GM12878 (cell line): ENCODE results near the gene PUDP. TPM values are rescaled to one million over a fixed set of nuclear protein-coding genes. Genes with fewer than 3 reads are reported as not detected.

Experiments
- ATAC-seq: fragments of 200-7000 bp; cut with Tn5 transposase; 3 replicates; pipeline ENCODE4 v1.9.1; 2020; ENCODE audit warnings: mild to moderate bottlenecking, moderate library complexity
- BruUV-seq: library from RNA; stranded (reverse); fragments of 400-500 nt; replicated peaks from 2 replicates; lab custom pipeline; 2021; lab: Mats Ljungman, UMichigan
- CTCF ChIA-PET: fragments of 300-600 bp; sonication (Branson Sonifier 250); formaldehyde crosslinking; extraction: SDS; loops from one replicate; lab custom pipeline; 2021; ENCODE audit warnings: inconsistent platforms; lab: Yijun Ruan, JAX
- POLR2A ChIA-PET: fragments of 350-600 bp; formaldehyde crosslinking; extraction: SDS; loops from one replicate; lab custom pipeline; 2021; ENCODE audit warnings: inconsistent platforms; lab: Charles Lee
- RAD21 ChIA-PET: fragments of 300-600 bp; sonication (Branson Sonifier 250); formaldehyde crosslinking; loops from one replicate; lab custom pipeline; 2023; ENCODE audit warnings: antibody characterized with exemption; ENCODE audit not compliant: unreplicated experiment; lab: Charles Lee
- SMC1A ChIA-PET: fragments of 300-600 bp; sonication (Branson Sonifier 250); formaldehyde crosslinking; loops from one replicate; lab custom pipeline; 2023; ENCODE audit not compliant: unreplicated experiment, uncharacterized antibody; lab: Charles Lee
- DNase-seq: peaks from one replicate; pipeline ENCODE4 v3.0.0-alpha.2; 2011; ENCODE audit warnings: low read depth, low spot score
- FAIRE-seq: peaks from 3 replicates; lab custom pipeline; 2011; peaks lifted over from hg19 to GRCh38; lab: Jason Lieb, UNC
- H2AFZ ChIP-seq: 2 replicates; pipeline ENCODE4 v1.6.0; 2011; ENCODE audit warnings: low read depth, low read length, control low read depth; ENCODE audit not compliant: control insufficient read depth
- H3K27ac ChIP-seq: 2 replicates; pipeline ENCODE4 v1.5.1; 2011; ENCODE audit warnings: control low read depth; ENCODE audit not compliant: control insufficient read depth, insufficient read depth
- H3K27me3 ChIP-seq, 2 experiments: replicated peaks in 1 of 2; 2 replicates each; pipeline versions ENCODE4 v1.6.0 to v1.6.1; 2011; ENCODE audit warnings: low read length in 1 of 2; ENCODE audit not compliant: control insufficient read depth in 2 of 2, insufficient read depth in 2 of 2
- H3K36me3 ChIP-seq, 2 experiments: 2 replicates each; pipeline ENCODE4 v1.5.1; 2011; ENCODE audit warnings: low read length in 1 of 2; ENCODE audit not compliant: control insufficient read depth in 2 of 2, insufficient read depth in 2 of 2
- H3K4me1 ChIP-seq: 2 replicates; pipeline ENCODE4 v1.6.1; 2011; ENCODE audit warnings: mild to moderate bottlenecking, low read length, moderate library complexity, mixed read lengths; ENCODE audit not compliant: control insufficient read depth, insufficient read depth
- H3K4me2 ChIP-seq: 2 replicates; pipeline ENCODE4 v1.6.0; 2011; ENCODE audit warnings: control low read depth; ENCODE audit not compliant: control insufficient read depth, insufficient read depth
- H3K4me3 ChIP-seq: fragments of 200-600 bp; sonication (generic); 2 replicates; pipeline ENCODE4 v1.5.1; 2016
- H3K79me2 ChIP-seq: 2 replicates; pipeline ENCODE4 v1.6.0; 2011; ENCODE audit warnings: low read length; ENCODE audit not compliant: control insufficient read depth, insufficient read depth
- H3K9ac ChIP-seq: 2 replicates; pipeline ENCODE4 v1.8.0; 2011; ENCODE audit warnings: low read length, control low read depth, mixed read lengths; ENCODE audit not compliant: control insufficient read depth, insufficient read depth
- H3K9me3 ChIP-seq: replicated peaks from 3 replicates; pipeline ENCODE4 v1.5.1; 2011; ENCODE audit warnings: mild to moderate bottlenecking, low read length; ENCODE audit not compliant: control insufficient read depth, insufficient read depth
- H4K20me1 ChIP-seq: 2 replicates; pipeline ENCODE4 v1.6.0; 2011; ENCODE audit not compliant: control insufficient read depth, insufficient read depth
- BACH1 ChIP-seq: fragments of 450-650 bp; IDR thresholded peaks from 2 replicates; pipeline ENCODE4 v1.6.1; 2017; ENCODE audit warnings: mild to moderate bottlenecking, borderline replicate concordance
- CEBPB ChIP-seq, 2 experiments: fragments of 150-350 bp in 1 of 2; IDR thresholded peaks; 2 replicates each; pipeline ENCODE4 v1.6.1; 2012 to 2014; ENCODE audit warnings: low read depth in 2 of 2, low read length in 2 of 2, borderline replicate concordance in 1 of 2, inconsistent platforms in 1 of 2
- CEBPZ ChIP-seq: fragments of 150-350 bp; IDR thresholded peaks from 2 replicates; pipeline ENCODE4 v1.6.1; 2016; ENCODE audit warnings: low read depth, low read length
- E2F8 ChIP-seq: fragments of 450-650 bp; IDR thresholded peaks from 2 replicates; pipeline ENCODE4 v1.6.1; 2018; ENCODE audit warnings: mild to moderate bottlenecking, low read depth, moderate library complexity; ENCODE audit not compliant: partially characterized antibody
- ETV6 ChIP-seq, 2 experiments: fragments of 450-650 bp in 1 of 2; IDR thresholded peaks in 1 of 2; conservative IDR thresholded peaks in 1 of 2; 2 replicates each; pipeline ENCODE4 v1.6.1; 2014; ENCODE audit warnings: antibody characterized with exemption in 1 of 2, borderline replicate concordance in 1 of 2, low read depth in 1 of 2, mild to moderate bottlenecking in 1 of 2, moderate library complexity in 1 of 2
- NFYA ChIP-seq: IDR thresholded peaks from 2 replicates; pipeline ENCODE4 v1.6.1; 2011; ENCODE audit warnings: low read depth, mild to moderate bottlenecking, low read length, improper control_type of control experiment, borderline replicate concordance
- PBX3 ChIP-seq: IDR thresholded peaks from 2 replicates; pipeline ENCODE4 v1.6.1; 2011; ENCODE audit warnings: mild to moderate bottlenecking, low read depth, low read length, moderate library complexity; ENCODE audit not compliant: insufficient replicate concordance
- SPI1 ChIP-seq: IDR thresholded peaks from 2 replicates; pipeline ENCODE4 v1.6.1; 2011; ENCODE audit warnings: low read depth, mild to moderate bottlenecking, low read length, moderate library complexity, borderline replicate concordance; ENCODE audit not compliant: insufficient read depth
- SREBF2 ChIP-seq: IDR thresholded peaks from 2 replicates; pipeline ENCODE4 v1.6.1; 2012; ENCODE audit warnings: mild to moderate bottlenecking, low read length
- STAT1 ChIP-seq: fragments of 450-650 bp; conservative IDR thresholded peaks from 2 replicates; pipeline ENCODE4 v1.6.1; 2014; ENCODE audit warnings: antibody characterized with exemption, mild to moderate bottlenecking
- WGBS: methylation state at CpG from one replicate; pipeline ENCODE4 v1.1.6; 2016; ENCODE audit warnings: low lambda C conversion rate; ENCODE audit not compliant: insufficient replicate concordance, insufficient coverage; ENCODE audit errors: missing lambda C conversion rate; 5-methylcytosine and 5-hydroxymethylcytosine counted together
- in situ Hi-C: fragments of 300-500 bp; cut with MboI; formaldehyde crosslinking; loops from 9 replicates; pipeline ENCODE4 v1.14.3; 2018; ENCODE audit warnings: mixed read lengths
- intact Hi-C: fragments of 100-400 bp; cut with micrococcal nuclease; formaldehyde crosslinking; loops from one replicate; pipeline ENCODE4 v1.14.2; 2022; ENCODE audit not compliant: unreplicated experiment
- polyA plus RNA-seq, 11 experiments: library from polyadenylated mRNA; depleted of rRNA in 4 of 11; unstranded in 6 of 11; stranded (reverse) in 5 of 11; fragments of >200 nt; fragmentation: Nextera tagmentation in 4 of 11; fragmentation: Illumina TruSeq in 1 of 11; extraction: Ambion mirVana in 4 of 11; extraction: Trizol in 1 of 11; gene quantifications; 1 replicate in 1 of 11; 2 replicates in 10 of 11; pipeline versions ENCODE4 v1.2.1 to v1.2.3, GENCODE V29; 2011 to 2016; ENCODE audit warnings: inconsistent platforms in 2 of 11, missing spikeins in 2 of 11, low read depth in 1 of 11
- total RNA-seq, 4 experiments: library from RNA; depleted of rRNA in 3 of 4; stranded (reverse); fragments of >200 nt in 3 of 4; fragmentation: Illumina TruSeq in 1 of 4; extraction: Trizol in 1 of 4; gene quantifications; 2 replicates each; pipeline versions ENCODE4 v1.2.1 to v1.2.3, GENCODE V29; 2013 to 2021
- TF ChIP-seq, protein P1 (sequence below): IDR thresholded peaks from 2 replicates; pipeline ENCODE4 v1.6.1; 2012; ENCODE audit warnings: low read depth, low read length, improper control_type of control experiment
- TF ChIP-seq, protein P2 (sequence below): fragments of 450-650 bp; IDR thresholded peaks from 2 replicates; pipeline ENCODE4 v1.6.1; 2016; ENCODE audit warnings: mild to moderate bottlenecking

PUDP gene
- total and polyA plus RNA-seq, 10 of the 15 experiments (the other 5 are each of a cell fraction or from before 2014, with no cell fraction given), result 30.8 to 83.5 (median 61.7) TPM

- no peak for TF ChIP-seq CEBPZ
Observed at GRCh38 chrX:7061429-7061828, 86.5 kb downstream of the PUDP start (continued).

- Histone ChIP-seq H3K9me3 (no peaks in the 10 kb centered on the region), H3K4me1 (peaks cover 25% of the 10 kb centered on the region), H2AFZ (no peak overlapping the region), H3K27me3 (no peaks in the 10 kb centered on the region), H3K4me2 (peak overlapping the region; percentile 76), H3K9ac (no peak overlapping the region), H3K27ac (peak overlapping the region; percentile 72; the same call in 1 of the 2 replicates), H3K79me2 (no peaks in the 10 kb centered on the region), H3K36me3 (peaks cover 7 to 8% of the 10 kb centered on the region in 2 experiments; a peak in 3 of 4 replicates), H3K4me3 (0 out of 2 replicates have a peak overlapping the region, but pooled peaks have one; percentile 34), H4K20me1 (no peaks in the 10 kb centered on the region)
- ChIA-PET SMC1A (interaction anchor here (0.8 to 3.8 kb wide), 12 partner anchors 10 to 321 kb away, joined by 3 to 55 read pairs (median 8); partner anchors contain the start of gene STS), POLR2A (interaction anchor here (1.4 kb wide), 1 partner anchor 25 kb away, joined by 3 read pairs; no protein-coding TSS in a partner anchor), RAD21 (interaction anchor here (0.7 to 2.3 kb wide), 10 partner anchors 7 to 321 kb away, joined by 3 to 30 read pairs (median 3); partner anchors contain the start of gene STS), CTCF (interaction anchor here (0.8 to 3.3 kb wide), 7 partner anchors 12 to 322 kb away, joined by 3 to 15 read pairs (median 6); no protein-coding TSS in a partner anchor)
- in situ Hi-C loops, result no loop called here
- WGBS, result 71% methylated on average over 6 of the region's 6 CpGs
- ATAC-seq, result no peak
- FAIRE-seq, result no peak
- TF ChIP-seq PBX3, result no peak
- TF ChIP-seq E2F8, result no peak
- no peak for TF ChIP-seq SPI1
- TF ChIP-seq, protein P1, sequence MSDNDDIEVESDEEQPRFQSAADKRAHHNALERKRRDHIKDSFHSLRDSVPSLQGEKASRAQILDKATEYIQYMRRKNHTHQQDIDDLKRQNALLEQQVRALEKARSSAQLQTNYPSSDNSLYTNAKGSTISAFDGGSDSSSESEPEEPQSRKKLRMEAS, result no peak
- no peak for TF ChIP-seq BACH1
- TF ChIP-seq ETV6 (conservative IDR thresholded peaks at IDR 0.05 in 1 of 2, IDR thresholded peaks at IDR 0.05 in 1 of 2; ENCODE audit: borderline replicate concordance in 1 of 2, low read depth in 1 of 2), result no peak
- TF ChIP-seq SREBF2, result no peak
- TF ChIP-seq CEBPB (IDR thresholded peaks at IDR 0.05; ENCODE audit: borderline replicate concordance in 1 of 2, low read depth in 2 of 2, low read length in 2 of 2), result no peak
- TF ChIP-seq STAT1, result no peak
- TF ChIP-seq, protein P2, sequence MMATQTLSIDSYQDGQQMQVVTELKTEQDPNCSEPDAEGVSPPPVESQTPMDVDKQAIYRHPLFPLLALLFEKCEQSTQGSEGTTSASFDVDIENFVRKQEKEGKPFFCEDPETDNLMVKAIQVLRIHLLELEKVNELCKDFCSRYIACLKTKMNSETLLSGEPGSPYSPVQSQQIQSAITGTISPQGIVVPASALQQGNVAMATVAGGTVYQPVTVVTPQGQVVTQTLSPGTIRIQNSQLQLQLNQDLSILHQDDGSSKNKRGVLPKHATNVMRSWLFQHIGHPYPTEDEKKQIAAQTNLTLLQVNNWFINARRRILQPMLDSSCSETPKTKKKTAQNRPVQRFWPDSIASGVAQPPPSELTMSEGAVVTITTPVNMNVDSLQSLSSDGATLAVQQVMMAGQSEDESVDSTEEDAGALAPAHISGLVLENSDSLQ, result no peak
- no peak for TF ChIP-seq NFYA
- intact Hi-C loops, result no loop called here
- no TSS peak for BruUV-seq
- no peak for DNase-seq
Observed at GRCh38 chrX:7060444-7060843, 87.5 kb downstream of the PUDP start.
